CD8-positive, alpha-beta memory T cell (primary cell): ENCODE measurements around the gene SLC6A6. TPM values are rescaled to one million over a fixed set of nuclear protein-coding genes. Genes with fewer than 3 reads are reported as not detected.
A peak's percentile ranks its signal among the peaks of the same experiment; 100 is the strongest.

Source experiments
- CTCF ChIA-PET: fragments of 350-600 bp; sonication (Branson Sonifier 250); formaldehyde crosslinking; loops from one replicate; lab custom pipeline; 2021; ENCODE audit warnings: antibody characterized with exemption; lab: Charles Lee
- POLR2A ChIA-PET: fragments of 350-600 bp; sonication (Branson Sonifier 250); formaldehyde crosslinking; loops from one replicate; lab custom pipeline; 2021; ENCODE audit warnings: antibody characterized with exemption; lab: Charles Lee
- DNase-seq, 5 donors: peaks; one replicate each; pipeline versions ENCODE4 v3.0.0 to v3.0.0-alpha.2; 2020 to 2022; ENCODE audit warnings: mixed read lengths in 1 of 5
- H3K27ac ChIP-seq: one replicate; pipeline ENCODE4 v1.7.0; 2013; ENCODE audit warnings: low read depth, mild to moderate bottlenecking, low read length, moderate library complexity
- H3K27me3 ChIP-seq: 2 replicates; pipeline ENCODE4 v1.7.0; 2013; ENCODE audit warnings: low read length, mild to moderate bottlenecking; ENCODE audit not compliant: insufficient read depth, poor library complexity, severe bottlenecking
- H3K36me3 ChIP-seq: 2 replicates; pipeline ENCODE4 v1.7.0; 2013; ENCODE audit warnings: mild to moderate bottlenecking, low read length, moderate library complexity; ENCODE audit not compliant: insufficient read depth
- H3K4me1 ChIP-seq: 2 replicates; pipeline ENCODE4 v1.7.0; 2013; ENCODE audit warnings: mild to moderate bottlenecking, low read length, moderate library complexity; ENCODE audit not compliant: insufficient read depth
- H3K4me3 ChIP-seq: 2 replicates; pipeline ENCODE4 v1.7.0; 2013; ENCODE audit warnings: mild to moderate bottlenecking, low read length
- H3K9me3 ChIP-seq: 2 replicates; pipeline ENCODE4 v1.7.0; 2013; ENCODE audit warnings: mild to moderate bottlenecking, low read length
- H3K27ac Mint-ChIP-seq, 8 donors: one replicate each; pipeline ENCODE4 v1.8.0; 2020 to 2021; ENCODE audit warnings: mixed read lengths in 8 of 8, mild to moderate bottlenecking in 6 of 8, inconsistent platforms in 3 of 8, moderate library complexity in 3 of 8
- H3K27me3 Mint-ChIP-seq, 2 donors: one replicate each; pipeline ENCODE4 v1.8.0; 2020 to 2021; ENCODE audit warnings: mixed read lengths in 2 of 2, mild to moderate bottlenecking in 1 of 2, moderate library complexity in 1 of 2
- H3K36me3 Mint-ChIP-seq, 3 donors: one replicate each; pipeline ENCODE4 v1.8.0; 2020 to 2021; ENCODE audit warnings: mixed read lengths in 3 of 3, inconsistent platforms in 1 of 3, mild to moderate bottlenecking in 1 of 3
- H3K4me1 Mint-ChIP-seq, 3 donors: one replicate each; pipeline ENCODE4 v1.8.0; 2020 to 2021; ENCODE audit warnings: mixed read lengths in 3 of 3, inconsistent platforms in 1 of 3, mild to moderate bottlenecking in 1 of 3
- H3K4me3 Mint-ChIP-seq, 7 donors: one replicate each; pipeline ENCODE4 v1.8.0; 2020 to 2021; ENCODE audit warnings: mixed read lengths in 7 of 7, mild to moderate bottlenecking in 6 of 7, moderate library complexity in 4 of 7, inconsistent platforms in 2 of 7
- H3K9me3 Mint-ChIP-seq, 5 donors: one replicate each; pipeline ENCODE4 v1.8.0; 2020 to 2022; ENCODE audit warnings: mixed read lengths in 5 of 5, mild to moderate bottlenecking in 3 of 5, moderate library complexity in 2 of 5, inconsistent platforms in 1 of 5
- polyA plus RNA-seq: library from polyadenylated mRNA; unstranded; fragments of 300-500 nt; fragmentation: Illumina TruSeq; gene quantifications from one replicate; pipeline ENCODE4 v1.2.3, GENCODE V29; 2021
- total RNA-seq, 2 experiments: library from RNA; stranded (reverse); gene quantifications; one replicate each; pipeline ENCODE4 v1.2.3, GENCODE V29; 2021

The SLC6A6 gene
- total and polyA plus RNA-seq, 3 experiments from 2014 or later: 6.6 to 44.6 (median 44.5) TPM

- ChIA-PET CTCF (no interaction called here), POLR2A (no interaction called here)
- no peaks in the 10 kb centered on the region for H3K27me3 ChIP-seq
- Mint-ChIP-seq H3K27ac (peak overlapping the region in 1 of 8 donors; percentile 63), H3K27me3 (peaks cover 0 to 3% of the 10 kb centered on the region in 2 donors), H3K4me3 (no peak overlapping the region), H3K9me3 (no peaks in the 10 kb centered on the region), H3K36me3 (peaks cover 0 to 90% (median 15%) of the 10 kb centered on the region in 3 donors), H3K4me1 (peaks cover 0 to 3% (median 0%) of the 10 kb centered on the region in 3 donors)
- peaks cover 27% of the 10 kb centered on the region for H3K36me3 ChIP-seq
- H3K9me3 ChIP-seq: no peaks in the 10 kb centered on the region
- no peak overlapping the region for H3K27ac ChIP-seq
- no peak overlapping the region for H3K4me3 ChIP-seq
- DNase-seq: no peak
- H3K4me1 ChIP-seq: no peaks in the 10 kb centered on the region
These were observed 70.3 kb downstream of the SLC6A6 start for GRCh38 chr3:14472471-14473351.

- Mint-ChIP-seq H3K27me3 (peaks cover 0 to 3% of the 10 kb centered on the region in 2 donors), H3K9me3 (no peaks in the 10 kb centered on the region), H3K4me1 (no peaks in the 10 kb centered on the region), H3K36me3 (peaks cover 0 to 91% (median 19%) of the 10 kb centered on the region in 3 donors), H3K4me3 (no peak overlapping the region), H3K27ac (peak overlapping the region in 2 of 8 donors; percentile 69 to 84)
- H3K4me3 ChIP-seq: no peak overlapping the region
- H3K4me1 ChIP-seq: no peaks in the 10 kb centered on the region
- H3K27me3 ChIP-seq: no peaks in the 10 kb centered on the region
- ChIA-PET POLR2A (no interaction called here), CTCF (no interaction called here)
- peaks cover 27% of the 10 kb centered on the region for H3K36me3 ChIP-seq
- no peaks in the 10 kb centered on the region for H3K9me3 ChIP-seq
- no peak for DNase-seq
- no peak overlapping the region for H3K27ac ChIP-seq
These were observed 71.0 kb downstream of the SLC6A6 start for GRCh38 chr3:14473411-14473891.

- POLR2A ChIA-PET: interaction anchor here (0.7 kb wide), 1 partner anchor 268 kb away, joined by 3 read pairs; no protein-coding TSS in a partner anchor
- Mint-ChIP-seq H3K27ac (peak overlapping the region in 2 of 8 donors; percentile 22 to 33), H3K36me3 (peaks cover 0 to 94% (median 24%) of the 10 kb centered on the region in 3 donors)
These were observed 72.1 kb downstream of the SLC6A6 start for GRCh38 chr3:14474363-14475081.

GRCh38 chr3:14475621-14476020, 73.2 kb downstream of the SLC6A6 start:
- H3K4me1 ChIP-seq: no peaks in the 10 kb centered on the region
- no peaks in the 10 kb centered on the region for H3K9me3 ChIP-seq
- ChIA-PET CTCF (interaction anchor here (1.0 to 1.5 kb wide), 3 partner anchors 12 to 77 kb away, joined by 3 read pairs; no protein-coding TSS in a partner anchor), POLR2A (no interaction called here)
- no peaks in the 10 kb centered on the region for H3K27me3 ChIP-seq
- H3K36me3 ChIP-seq: peaks cover 32% of the 10 kb centered on the region
- H3K27ac ChIP-seq: no peak overlapping the region
- H3K9me3 Mint-ChIP-seq: no peaks in the 10 kb centered on the region
- no peak overlapping the region for H3K4me3 ChIP-seq
- peaks cover 0 to 3% of the 10 kb centered on the region in 2 donors for H3K27me3 Mint-ChIP-seq
- no peak for DNase-seq
- peaks cover 0 to 96% (median 19%) of the 10 kb centered on the region in 3 donors for H3K36me3 Mint-ChIP-seq
- H3K4me1 Mint-ChIP-seq: no peaks in the 10 kb centered on the region
- peak overlapping the region in 1 of 8 donors; percentile 58 for H3K27ac Mint-ChIP-seq
- H3K4me3 Mint-ChIP-seq: no peak overlapping the region

More at GRCh38 chr3:14474363-14475081, 72.1 kb downstream of the SLC6A6 start:
- Histone ChIP-seq H3K4me3 (no peak overlapping the region), H3K9me3 (no peaks in the 10 kb centered on the region), H3K27ac (no peak overlapping the region), H3K36me3 (peaks cover 30% of the 10 kb centered on the region), H3K4me1 (no peaks in the 10 kb centered on the region), H3K27me3 (no peaks in the 10 kb centered on the region)
- Mint-ChIP-seq H3K27me3 (peaks cover 0 to 3% of the 10 kb centered on the region in 2 donors), H3K4me1 (no peaks in the 10 kb centered on the region), H3K4me3 (no peak overlapping the region), H3K9me3 (no peaks in the 10 kb centered on the region)
- DNase-seq: no peak
- CTCF ChIA-PET: no interaction called here

GRCh38 chr3:14476583-14477265, 74.3 kb downstream of the SLC6A6 start:
- Mint-ChIP-seq H3K4me1 (no peaks in the 10 kb centered on the region), H3K36me3 (peaks cover 2 to 98% (median 24%) of the 10 kb centered on the region in 3 donors), H3K9me3 (no peaks in the 10 kb centered on the region), H3K27me3 (peaks cover 0 to 3% of the 10 kb centered on the region in 2 donors), H3K27ac (peak overlapping the region in 2 of 8 donors; percentile 17 to 86), H3K4me3 (no peak overlapping the region)
- ChIA-PET POLR2A (interaction anchor here (0.9 kb wide), 1 partner anchor 75 kb away, joined by 3 read pairs; the partner anchor contains the start of gene SLC6A6), CTCF (interaction anchor here (1.0 to 1.5 kb wide), 2 partner anchors 11 to 14 kb away, joined by 3 read pairs; no protein-coding TSS in a partner anchor)
- H3K36me3 ChIP-seq: peaks cover 42% of the 10 kb centered on the region
- peak in 1 of 5 donors; percentile 15 for DNase-seq
- H3K27me3 ChIP-seq: no peaks in the 10 kb centered on the region
- no peaks in the 10 kb centered on the region for H3K4me1 ChIP-seq
- H3K9me3 ChIP-seq: no peaks in the 10 kb centered on the region
- H3K4me3 ChIP-seq: no peak overlapping the region
- H3K27ac ChIP-seq: no peak overlapping the region

- Histone ChIP-seq H3K36me3 (peaks cover 45% of the 10 kb centered on the region), H3K27me3 (no peaks in the 10 kb centered on the region), H3K4me1 (no peaks in the 10 kb centered on the region), H3K4me3 (no peak overlapping the region), H3K9me3 (no peaks in the 10 kb centered on the region), H3K27ac (no peak overlapping the region)
- POLR2A ChIA-PET: interaction anchor here (0.9 kb wide), 1 partner anchor 76 kb away, joined by 3 read pairs; the partner anchor contains the start of gene SLC6A6
- CTCF ChIA-PET: no interaction called here
- H3K36me3 Mint-ChIP-seq: peaks cover 3 to 98% (median 26%) of the 10 kb centered on the region in 3 donors
- no peak overlapping the region for H3K4me3 Mint-ChIP-seq
- peaks cover 0 to 3% of the 10 kb centered on the region in 2 donors for H3K27me3 Mint-ChIP-seq
- H3K4me1 Mint-ChIP-seq: no peaks in the 10 kb centered on the region
- peak in 1 of 5 donors; percentile 41 for DNase-seq
- H3K9me3 Mint-ChIP-seq: no peaks in the 10 kb centered on the region
- H3K27ac Mint-ChIP-seq: peak overlapping the region in 1 of 8 donors; percentile 95
These were observed 75.0 kb downstream of the SLC6A6 start for GRCh38 chr3:14477311-14477935.

GRCh38 chr3:14478956-14479550, 76.6 kb downstream of the SLC6A6 start:
- peak overlapping the region in 4 of 8 donors; percentile 9 to 76 (median 20) for H3K27ac Mint-ChIP-seq

More at GRCh38 chr3:14478956-14479550, 76.6 kb downstream of the SLC6A6 start:
- POLR2A ChIA-PET: no interaction called here
- Mint-ChIP-seq H3K4me3 (no peak overlapping the region), H3K36me3 (peaks cover 3 to 97% (median 27%) of the 10 kb centered on the region in 3 donors), H3K4me1 (no peaks in the 10 kb centered on the region), H3K27me3 (no peaks in the 10 kb centered on the region), H3K9me3 (no peaks in the 10 kb centered on the region)
- no peaks in the 10 kb centered on the region for H3K4me1 ChIP-seq
- peak in 1 of 5 donors; percentile 24 for DNase-seq
- no peak overlapping the region for H3K27ac ChIP-seq
- no peaks in the 10 kb centered on the region for H3K27me3 ChIP-seq
- CTCF ChIA-PET: interaction anchor here (1.7 kb wide), 1 partner anchor 30 kb away, joined by 4 read pairs; no protein-coding TSS in a partner anchor
- H3K4me3 ChIP-seq: no peak overlapping the region
- no peaks in the 10 kb centered on the region for H3K9me3 ChIP-seq
- H3K36me3 ChIP-seq: peaks cover 49% of the 10 kb centered on the region
